SIG-M5 (cell line): ENCODE data around the gene FAM180B.
"Not testable (repeated sequence)": the region's sequence is repeated elsewhere in the genome, so short reads cannot be mapped to it uniquely, and the experiment has no call there.

Experiments
- DNase-seq: peaks from one replicate; lab custom pipeline; 2025; lab: John Stamatoyannopoulos, UW

Gene FAM180B

DNA sequence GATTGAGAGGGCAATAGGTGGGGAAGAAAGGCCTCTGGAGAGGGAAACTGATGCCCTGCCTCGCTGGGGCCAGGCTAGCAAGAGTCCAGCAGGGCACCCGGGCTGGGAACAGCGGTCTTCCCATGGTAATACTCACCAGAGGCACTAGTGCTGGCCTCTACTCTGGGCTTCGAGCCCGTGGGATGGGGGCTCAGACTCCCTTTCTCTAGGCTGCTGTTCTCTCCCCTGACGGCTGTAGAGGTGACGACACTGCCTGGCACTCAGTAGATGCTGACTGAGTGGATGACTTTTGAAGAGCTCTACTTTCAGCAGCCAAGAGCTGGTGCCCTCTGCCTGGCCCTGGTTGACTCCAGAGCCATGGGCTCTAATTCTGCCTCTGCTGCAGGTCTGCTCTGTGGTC lies 8.6 kb downstream of the FAM180B start:
- no peak for DNase-seq

DNA sequence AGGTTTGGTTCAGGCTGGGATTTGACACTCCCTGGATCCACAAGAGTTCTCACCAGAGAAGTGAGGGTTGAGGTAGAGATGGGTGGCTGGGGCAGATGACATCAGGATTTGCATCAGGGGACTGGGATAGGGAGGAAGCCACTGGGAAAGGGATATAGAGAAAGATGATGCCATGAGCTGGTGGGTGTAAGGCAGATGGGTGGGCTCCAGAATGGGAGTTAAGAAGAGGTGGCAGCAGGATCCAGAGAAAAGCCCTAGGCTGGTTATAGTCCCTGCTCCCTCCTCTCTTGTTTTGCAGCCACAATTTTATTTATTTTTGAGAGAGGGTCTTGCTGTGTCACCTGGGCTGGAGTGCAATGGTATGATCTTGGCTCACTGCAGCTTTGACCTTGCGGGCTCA lies 9.5 kb downstream of the FAM180B start:
- no peak for DNase-seq

DNA sequence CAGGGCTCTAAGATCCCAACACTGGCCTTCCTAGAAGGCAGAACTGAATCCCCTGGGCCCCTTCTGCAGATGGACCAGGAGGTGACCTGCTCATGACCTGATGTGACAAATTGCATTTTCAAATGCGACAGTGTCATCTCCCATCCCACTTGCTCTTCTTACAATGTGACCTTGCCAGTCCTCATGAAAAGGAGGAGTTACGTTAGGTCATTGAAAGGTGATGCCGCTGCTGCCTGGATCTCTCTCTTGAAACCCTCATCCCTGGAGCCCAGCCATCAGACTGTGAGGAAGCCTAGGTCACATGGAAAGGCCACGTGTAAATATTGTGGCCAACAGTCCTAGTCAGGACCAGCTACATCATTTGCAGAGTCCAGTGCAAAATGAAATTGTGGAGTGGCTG lies 13.4 kb downstream of the FAM180B start:
- DNase-seq: no peak

DNA sequence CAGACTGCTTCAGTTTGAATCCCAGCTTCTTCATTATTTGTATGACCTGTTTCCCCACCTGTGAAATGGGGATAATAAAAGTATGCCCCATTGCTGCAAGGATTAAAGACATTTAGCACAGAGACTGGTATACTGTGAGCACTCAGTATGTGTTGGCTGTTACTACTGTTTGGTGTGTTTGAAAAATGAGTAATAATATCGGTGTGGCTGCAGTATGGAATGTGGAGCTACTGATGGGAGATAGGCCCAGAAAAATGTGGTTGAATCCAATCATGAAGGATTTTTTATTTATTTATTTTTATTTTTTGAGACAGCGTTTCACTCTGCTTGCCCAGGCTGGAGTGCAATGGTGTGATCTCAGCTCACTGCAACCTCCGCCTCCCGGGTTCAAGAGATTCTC lies 16.8 kb downstream of the FAM180B start:
- DNase-seq: no peak

DNA sequence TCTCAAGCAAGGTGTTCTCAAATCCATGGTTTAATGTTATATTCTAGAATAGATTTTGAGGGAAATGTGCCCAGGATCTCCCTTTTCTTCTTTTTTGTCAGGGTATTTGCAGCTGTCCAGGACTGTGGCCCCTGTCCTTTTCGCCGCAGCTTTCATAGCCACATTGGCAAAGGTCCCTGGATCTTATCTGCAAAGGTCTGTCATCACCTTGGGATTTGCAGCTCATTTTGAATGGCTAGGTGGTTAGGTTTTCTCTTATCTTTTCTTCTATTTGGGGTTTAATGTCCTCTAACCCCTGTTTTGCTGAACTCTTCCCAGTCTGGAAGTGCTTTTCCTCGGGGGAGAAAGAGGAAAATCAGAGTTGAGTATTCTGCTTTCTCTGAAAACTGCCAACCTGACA lies 19.4 kb downstream of the FAM180B start:
- no peak for DNase-seq

DNA sequence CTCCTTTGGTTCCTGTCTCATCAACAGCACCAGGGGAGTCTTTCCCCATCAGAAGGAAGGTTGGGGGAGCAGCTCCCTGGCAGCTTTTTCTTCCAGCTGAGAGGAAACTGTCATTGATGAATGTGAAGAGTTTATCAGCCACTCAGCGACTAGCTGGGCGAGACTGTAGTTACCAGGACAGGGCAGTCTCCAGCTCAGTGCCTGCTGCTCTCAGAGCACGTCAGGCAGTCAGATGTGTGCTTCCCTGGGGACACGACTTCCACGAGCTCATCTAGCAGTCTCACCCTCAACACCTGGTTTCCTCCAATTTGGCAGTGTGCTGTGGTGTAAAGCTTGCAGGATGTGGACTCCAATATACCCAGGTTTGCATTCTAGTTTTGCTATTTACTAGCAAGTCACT lies 20.3 kb downstream of the FAM180B start:
- DNase-seq: no peak

DNA sequence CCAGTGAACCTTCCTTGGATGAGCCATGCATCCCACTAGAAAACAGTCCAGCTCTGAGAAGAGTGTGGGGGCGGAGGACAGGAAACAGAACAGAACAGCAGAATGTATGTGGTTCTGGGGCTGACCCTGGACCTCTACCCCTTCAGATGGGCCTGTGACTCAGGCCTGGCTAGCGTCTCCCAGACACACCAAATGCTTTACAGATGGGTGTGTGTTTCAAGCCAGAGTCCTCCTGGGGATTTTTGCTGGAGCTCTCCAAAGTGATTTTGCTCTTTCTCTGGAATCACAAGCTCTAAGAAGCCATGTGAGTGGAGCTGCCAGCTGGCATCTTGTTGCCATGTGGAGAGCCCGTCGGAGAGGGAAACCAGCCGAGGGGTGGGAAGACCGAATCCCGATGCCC lies 20.9 kb downstream of the FAM180B start:
- DNase-seq: no peak

DNA sequence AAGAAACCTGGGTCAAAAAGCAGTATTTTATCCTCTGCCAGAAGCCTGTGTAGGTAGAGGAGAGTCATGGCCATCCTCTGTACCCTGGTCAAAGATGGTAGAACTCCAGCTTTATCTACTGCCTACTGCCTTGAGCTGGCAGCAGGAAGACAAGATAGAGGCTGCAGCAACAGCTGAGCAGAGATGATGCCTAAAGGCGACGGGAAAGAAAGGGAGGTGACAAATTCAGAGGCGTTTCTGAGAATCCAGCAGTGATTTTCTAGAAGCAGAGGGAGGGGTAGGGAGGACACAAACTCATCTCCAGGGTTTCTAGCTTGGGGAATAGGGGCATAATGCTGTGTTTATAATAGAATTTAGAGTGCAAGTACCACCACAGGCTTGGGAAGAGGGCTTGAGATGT lies 23.2 kb downstream of the FAM180B start:
- DNase-seq: no peak

DNA sequence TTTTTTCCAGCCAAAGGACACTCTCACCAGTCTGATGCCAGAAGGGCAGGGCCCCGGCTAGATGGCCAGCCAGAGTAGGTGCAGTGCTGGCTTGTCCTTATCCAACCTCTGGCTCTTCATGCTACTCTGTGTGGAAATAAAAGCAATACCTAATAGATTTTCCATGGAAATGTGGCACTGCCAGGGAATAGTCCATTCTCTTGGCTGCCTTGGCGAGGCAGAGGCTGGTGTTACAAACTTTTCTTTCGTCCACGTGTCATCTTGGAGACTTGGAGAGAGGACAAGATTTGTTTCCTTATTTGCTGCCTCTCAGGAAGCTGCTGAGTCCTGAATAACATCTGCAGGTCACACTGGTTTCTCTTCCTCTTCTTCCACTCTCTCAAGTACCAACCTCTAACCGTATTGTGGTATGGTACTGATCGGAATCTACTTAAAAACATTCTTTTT lies 24.9 kb downstream of the FAM180B start:
- DNase-seq: peak; percentile 21

DNA sequence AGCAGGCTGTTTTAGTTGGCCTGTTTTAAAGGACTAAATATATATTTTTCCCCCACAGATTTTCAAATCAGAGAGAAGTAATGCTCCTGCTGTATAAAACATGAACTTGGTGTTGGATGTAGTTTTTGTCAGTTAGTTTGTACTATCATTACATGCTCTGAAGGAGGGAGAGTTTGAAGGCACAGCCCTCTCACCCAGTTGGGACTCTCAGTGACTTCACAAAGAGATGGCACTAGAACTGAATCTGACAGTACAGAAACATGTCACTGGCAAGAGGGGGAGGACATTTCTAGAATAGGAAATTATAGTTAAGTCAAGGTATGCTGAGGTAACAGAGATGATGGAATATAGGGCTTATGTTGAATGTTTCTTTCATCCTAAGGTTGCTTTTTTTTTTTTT lies 28.8 kb downstream of the FAM180B start:
- no peak for DNase-seq

DNA sequence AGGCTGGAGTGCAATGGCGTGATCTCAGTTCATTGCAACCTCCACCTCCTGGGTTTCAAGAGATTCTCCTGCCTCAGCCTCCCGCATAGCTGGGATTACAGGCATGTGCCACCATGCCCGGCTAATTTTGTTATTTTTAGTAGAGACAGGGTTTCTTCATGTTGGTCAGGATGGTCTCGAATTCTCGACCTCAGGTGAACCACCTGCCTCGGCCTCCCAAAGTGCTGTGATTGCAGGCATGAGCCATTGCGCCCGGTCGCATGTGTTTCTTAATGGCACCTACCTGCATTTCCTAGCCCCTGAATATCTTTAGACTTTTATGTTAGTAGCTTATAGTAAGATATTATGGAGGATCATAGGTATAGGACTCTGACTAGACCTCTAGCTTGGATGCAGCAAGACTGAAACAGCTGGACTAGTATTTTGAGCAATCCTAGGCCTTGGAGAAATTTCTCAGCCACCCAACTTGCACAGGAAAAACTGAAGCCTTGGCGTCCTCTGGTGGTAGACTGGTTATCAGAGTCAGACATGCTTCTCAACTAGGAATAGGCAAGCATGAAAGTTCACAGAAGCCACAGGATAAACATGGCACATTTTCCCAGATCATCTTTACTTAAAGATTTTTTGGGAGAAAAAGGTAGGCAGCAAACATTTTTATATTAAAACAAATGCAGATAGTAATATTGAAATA lies 30.4 kb downstream of the FAM180B start:
- no peak for DNase-seq

DNA sequence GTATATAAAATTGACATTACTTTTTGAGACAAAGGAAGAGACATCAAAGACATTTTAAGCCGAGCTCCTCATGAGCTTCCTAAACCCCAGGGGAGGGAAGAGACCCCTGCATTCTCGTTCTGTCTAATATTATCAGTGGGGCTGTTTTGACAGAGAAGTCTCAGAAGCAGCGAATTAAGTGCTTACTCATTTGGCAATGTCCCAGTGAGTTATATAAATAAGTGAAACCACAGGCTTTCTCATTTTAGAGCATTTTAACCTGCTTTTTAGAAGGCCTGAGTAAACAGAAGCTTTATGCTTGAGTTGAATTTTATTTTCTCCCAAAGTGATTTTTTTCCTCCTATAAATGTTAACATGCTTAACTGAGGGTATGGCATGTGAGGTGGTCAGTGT lies 30.9 kb downstream of the FAM180B start:
- DNase-seq: no peak

DNA sequence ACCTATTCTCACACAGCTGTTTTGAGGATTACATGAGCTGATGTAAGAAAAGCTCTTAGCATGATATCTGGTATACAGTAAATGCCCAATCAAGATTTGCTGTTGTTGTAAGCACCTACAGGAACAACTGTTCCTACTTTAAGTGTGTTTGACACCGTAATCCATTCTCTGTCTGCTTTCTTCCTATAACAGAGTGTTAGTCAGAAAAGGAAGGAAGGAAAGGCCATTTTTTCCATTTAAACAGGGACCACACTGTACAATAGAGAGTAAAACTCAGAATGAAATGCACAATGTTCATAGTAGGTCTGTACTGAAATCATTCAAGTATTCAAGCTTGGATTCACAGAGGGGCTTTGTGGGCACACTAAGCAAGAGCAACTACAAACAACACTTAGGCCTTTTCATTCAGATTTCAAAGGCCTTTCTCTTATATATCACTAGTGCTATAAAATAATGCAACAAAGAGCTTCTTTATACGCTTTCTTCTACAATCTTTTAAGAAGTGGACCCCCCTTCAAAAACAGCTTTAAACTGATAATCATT lies 34.4 kb downstream of the FAM180B start:
- DNase-seq: no peak

DNA sequence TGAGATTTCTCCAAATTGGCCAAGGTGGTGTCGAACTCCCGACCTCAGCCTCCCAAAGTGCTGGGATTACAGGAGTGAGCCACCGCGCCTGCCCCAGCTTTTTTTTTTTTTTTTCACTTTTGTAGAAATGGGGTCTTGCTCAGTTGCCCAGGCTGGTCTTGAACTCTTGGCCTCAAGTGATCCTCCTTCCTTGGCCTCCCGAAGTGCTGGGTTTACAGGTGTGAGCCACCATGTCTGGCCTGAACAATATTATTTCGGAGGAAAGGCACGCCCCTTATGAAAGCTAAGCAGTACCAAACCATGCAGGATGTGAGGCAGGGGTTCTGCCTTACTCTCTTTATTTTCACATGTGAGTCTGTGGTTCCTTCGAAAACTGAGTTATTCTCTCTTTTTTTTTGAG lies 39.8 kb downstream of the FAM180B start:
- DNase-seq: no peak

DNA sequence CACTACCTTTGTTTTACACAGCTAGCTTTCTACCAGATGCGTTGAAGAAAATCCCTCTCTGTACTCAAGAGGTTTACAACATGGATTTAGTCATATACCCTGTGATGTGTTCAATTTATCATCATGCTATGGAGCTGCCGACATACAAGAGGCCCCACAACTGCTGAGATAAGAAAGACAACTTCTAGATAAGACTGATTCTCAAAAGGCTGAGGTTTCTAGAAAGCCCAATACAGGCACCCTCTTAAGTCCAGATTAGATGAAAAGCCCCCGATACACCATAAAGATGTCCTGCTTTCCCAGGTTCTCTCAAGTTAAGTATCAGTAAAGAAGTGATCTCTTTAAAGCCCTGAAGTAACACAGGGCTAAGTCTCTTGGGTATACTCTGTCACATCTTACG lies 41.5 kb downstream of the FAM180B start:
- no peak for DNase-seq

DNA sequence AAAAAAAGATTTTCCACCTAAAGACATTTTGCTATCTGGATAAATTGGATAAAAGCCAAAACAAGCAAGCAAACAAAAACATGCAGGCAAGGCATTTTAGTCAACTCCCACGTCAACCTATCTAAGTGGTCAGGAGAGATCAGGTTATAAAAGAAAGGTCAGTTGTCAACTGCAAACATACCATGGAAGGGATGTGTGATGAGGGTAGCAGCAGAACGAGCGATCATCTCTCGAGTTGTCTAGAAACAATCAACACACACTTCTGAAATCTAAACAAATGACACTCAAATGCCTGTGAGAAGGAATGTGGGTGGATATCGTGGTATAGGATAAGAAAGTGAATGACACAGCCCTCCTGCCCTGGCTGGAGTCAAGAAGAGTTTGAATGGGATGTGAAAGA lies 45.0 kb downstream of the FAM180B start:
- DNase-seq: no peak

DNA sequence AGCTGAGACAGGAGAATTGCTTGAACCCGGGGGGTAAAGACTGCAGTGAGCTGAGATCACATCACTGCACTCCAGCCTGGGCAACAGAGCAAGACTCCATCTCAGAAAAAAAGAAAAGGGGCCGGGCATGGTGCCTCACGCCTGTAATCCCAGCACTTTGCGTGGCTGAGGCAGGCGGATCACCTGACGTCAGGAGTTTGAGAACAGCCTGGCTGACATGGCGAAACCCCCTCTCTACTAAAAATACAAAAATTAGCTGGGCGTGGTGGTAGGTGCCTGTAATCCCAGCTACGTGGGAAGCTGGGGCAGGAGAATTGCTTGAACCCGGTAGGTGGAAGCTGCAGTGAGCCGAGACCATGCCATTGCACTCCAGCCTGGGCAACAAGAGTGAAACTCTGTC lies 49.9 kb downstream of the FAM180B start:
- not testable (repeated sequence) for DNase-seq
